HG02943 (cell line): ENCODE data around the gene GADD45G.

Source experiments
- ATAC-seq: cut with Tn5 transposase; IDR thresholded peaks from one replicate; pipeline ENCODE4 v1.9.1; 2021; ENCODE audit warnings: mild to moderate bottlenecking, low read depth, moderate library complexity; ENCODE audit not compliant: unreplicated experiment

The GADD45G gene

GRCh38 chr9:89606624-89607311, 2.0 kb downstream of the GADD45G start:
- no peak for ATAC-seq

GRCh38 chr9:89608641-89609335, 4.0 kb downstream of the GADD45G start:
- no peak for ATAC-seq

- ATAC-seq: no peak
These were observed 4.7 kb downstream of the GADD45G start for GRCh38 chr9:89609426-89610006.

GRCh38 chr9:89610391-89610925, 5.6 kb downstream of the GADD45G start:
- no peak for ATAC-seq

- ATAC-seq: no peak
These were observed 6.6 kb downstream of the GADD45G start for GRCh38 chr9:89611425-89611824.

- ATAC-seq: no peak
These were observed 7.9 kb downstream of the GADD45G start for GRCh38 chr9:89612566-89613278.

GRCh38 chr9:89613912-89614892, 9.4 kb downstream of the GADD45G start:
- no peak for ATAC-seq

- no peak for ATAC-seq
These were observed 10.8 kb downstream of the GADD45G start for GRCh38 chr9:89615661-89616060.

- no peak for ATAC-seq
These were observed 11.6 kb downstream of the GADD45G start for GRCh38 chr9:89616411-89616810.

GRCh38 chr9:89617978-89618377, 13.2 kb downstream of the GADD45G start:
- ATAC-seq: no peak

GRCh38 chr9:89619019-89619418, 14.2 kb downstream of the GADD45G start:
- no peak for ATAC-seq

- ATAC-seq: no peak
These were observed 14.8 kb downstream of the GADD45G start for GRCh38 chr9:89619424-89620138.

GRCh38 chr9:89621031-89621430, 16.2 kb downstream of the GADD45G start:
- ATAC-seq: no peak

- ATAC-seq: no peak
These were observed 16.9 kb downstream of the GADD45G start for GRCh38 chr9:89621676-89622075.

- ATAC-seq: no peak
These were observed 18.4 kb downstream of the GADD45G start for GRCh38 chr9:89622933-89623861.

- no peak for ATAC-seq
These were observed 19.2 kb downstream of the GADD45G start for GRCh38 chr9:89623925-89624420.

GRCh38 chr9:89625721-89626687, 21.2 kb downstream of the GADD45G start:
- no peak for ATAC-seq
